NT2/D1 (cell line): Measurements from ENCODE around the gene PTPRK.

ENCODE experiments used
- YY1 ChIP-seq: IDR thresholded peaks from 2 replicates; pipeline ENCODE4 v1.6.1; 2011; ENCODE audit not compliant: insufficient read length, insufficient read depth
- ZNF274 ChIP-seq: IDR thresholded peaks from 2 replicates; pipeline ENCODE4 v1.6.1; 2011; ENCODE audit warnings: mild to moderate bottlenecking, low read depth, low read length

DNA sequence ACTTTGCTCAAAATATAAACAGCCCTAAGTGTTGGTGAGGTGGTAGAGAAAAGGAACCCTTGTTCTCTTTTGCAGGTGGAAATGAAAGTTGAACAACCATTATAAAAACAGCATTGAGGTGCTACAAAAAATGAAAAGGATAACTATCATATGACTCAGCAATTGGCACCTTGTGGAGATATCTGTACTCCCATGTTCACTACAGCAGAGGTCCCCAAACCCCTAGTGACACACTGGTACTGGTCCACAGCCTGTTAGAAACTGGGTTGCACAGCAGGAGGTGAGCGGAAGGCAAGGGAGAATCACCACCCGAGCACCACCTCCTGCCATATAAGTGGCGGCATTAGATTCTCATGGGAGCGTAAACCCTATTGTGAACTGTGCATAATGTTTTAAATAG is 352.2 kb downstream of the PTPRK start:
- TF ChIP-seq ZNF274, result no peak
- TF ChIP-seq YY1, result no peak
